22Rv1 (cell line): ENCODE results near the gene SLITRK1.

ENCODE experiments used
- CTCF ChIP-seq: fragments of 450-650 bp; IDR thresholded peaks from 2 replicates; pipeline ENCODE4 v1.5.1; 2017; ENCODE audit warnings: mild to moderate bottlenecking
- ZFX ChIP-seq: fragments of 450-650 bp; IDR thresholded peaks from 2 replicates; pipeline ENCODE4 v1.6.1; 2017; ENCODE audit warnings: antibody characterized with exemption, borderline replicate concordance

- TF ChIP-seq CTCF = no peak
- TF ChIP-seq ZFX = no peak
These were observed 16.8 kb downstream of the SLITRK1 start for GRCh38 chr13:83865161-83866137.
